Uterus (tissue), 4 donors: ENCODE measurements around the gene B3GNT2. TPM values are rescaled to one million over a fixed set of nuclear protein-coding genes. Genes with fewer than 3 reads are reported as not detected.

Experiments
- DNase-seq, 2 donors: peaks; one replicate each; pipeline ENCODE4 v3.0.0-alpha.2; 2019 to 2020
- H3K27ac ChIP-seq, 2 donors: fragments of 200-600 bp; sonication (generic); 1 replicate in 1 of 2; 2 replicates in 1 of 2; pipeline ENCODE4 v1.5.1; 2016 to 2018
- H3K27me3 ChIP-seq, 2 donors: fragments of 200-600 bp; sonication (generic); one replicate each; pipeline ENCODE4 v1.5.1; 2018 to 2019; ENCODE audit warnings: control low read depth in 1 of 2
- H3K36me3 ChIP-seq, 2 donors: fragments of 200-600 bp; sonication (generic); one replicate each; pipeline ENCODE4 v1.5.1; 2019; ENCODE audit warnings: control low read depth in 1 of 2
- H3K4me1 ChIP-seq, 2 donors: fragments of 200-600 bp; sonication (generic); one replicate each; pipeline ENCODE4 v1.5.1; 2018 to 2019; ENCODE audit warnings: control low read depth in 1 of 2
- H3K4me3 ChIP-seq, 2 donors: fragments of 200-600 bp; sonication (generic); 1 replicate in 1 of 2; 2 replicates in 1 of 2; pipeline ENCODE4 v1.5.1; 2018 to 2019; ENCODE audit warnings: mild to moderate bottlenecking in 1 of 2
- H3K9me3 ChIP-seq, 2 donors: fragments of 200-600 bp; sonication (generic); one replicate each; pipeline ENCODE4 v1.5.1; 2019; ENCODE audit warnings: control low read depth in 1 of 2
- CTCF ChIP-seq, 4 experiments: fragments of 200-600 bp in 2 of 4; fragments of 450-650 bp in 2 of 4; sonication (generic) in 2 of 4; IDR thresholded peaks; one replicate each; pipeline ENCODE4 v1.5.1; 2016 to 2019; ENCODE audit warnings: antibody characterized with exemption in 4 of 4, mild to moderate bottlenecking in 2 of 4, moderate library complexity in 1 of 4
- POLR2A ChIP-seq, 2 donors: fragments of 450-650 bp; IDR thresholded peaks; one replicate each; pipeline ENCODE4 v1.6.1; 2016; ENCODE audit warnings: antibody characterized with exemption in 2 of 2, mild to moderate bottlenecking in 1 of 2, moderate library complexity in 1 of 2
- intact Hi-C: fragments of 100-400 bp; cut with DNase I; formaldehyde crosslinking; loops from one replicate; pipeline ENCODE4 v1.15.1; 2023; ENCODE audit warnings: low total_unique reads
- total RNA-seq, 4 donors: library from RNA; depleted of rRNA in 3 of 4; stranded (reverse); fragments of >200 nt in 3 of 4; gene quantifications; one replicate each; pipeline versions ENCODE4 v1.1.0 to v1.2.4, GENCODE V29; 2014 to 2023
- donor health status: DM: yes; HTN: yes; CAD: no.

B3GNT2 gene
- total RNA-seq, 4 donors from 2014 or later = 15.9 to 42.4 (median 25.5) TPM

DNA sequence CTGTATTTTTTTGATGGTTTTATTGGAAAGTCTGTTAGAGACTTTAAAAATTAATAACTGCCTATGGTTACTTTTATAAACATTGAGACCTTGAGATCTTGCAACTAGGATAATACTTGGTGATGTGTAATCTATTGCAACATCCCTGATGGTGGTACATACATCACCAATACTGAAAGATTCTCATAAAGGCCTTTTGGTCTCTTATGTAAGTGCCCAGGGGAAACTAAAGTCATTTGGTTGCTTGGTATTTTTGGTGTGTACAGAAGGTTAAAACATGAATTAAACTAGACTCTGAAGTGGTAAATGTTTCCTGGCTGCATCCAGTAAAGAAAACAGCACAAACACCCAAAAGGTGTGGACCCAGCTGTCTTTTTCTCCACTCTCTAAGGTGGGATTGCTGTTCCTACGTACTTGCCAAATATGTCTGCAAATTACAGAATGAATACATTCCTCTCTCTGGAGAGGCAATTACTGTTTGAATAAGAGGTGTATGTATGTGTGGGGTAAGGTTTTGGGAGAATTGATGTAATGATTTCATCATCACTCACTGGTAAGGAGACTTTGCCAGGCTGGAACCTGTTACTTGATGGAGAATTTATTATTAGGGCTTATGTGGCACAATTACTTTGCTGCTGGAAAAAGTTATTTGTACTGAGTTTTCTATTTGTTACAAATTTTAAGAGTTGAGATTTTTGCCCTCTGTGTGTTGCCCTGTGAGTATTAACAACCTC, 3.6 kb downstream of the B3GNT2 start:
- intact Hi-C loops = no loop called here
- Histone ChIP-seq H3K27ac (peak overlapping the region in 1 of 2 donors; percentile 7), H3K4me1 (peaks cover 0 to 10% of the 10 kb centered on the region in 2 donors), H3K36me3 (no peaks in the 10 kb centered on the region), H3K27me3 (no peaks in the 10 kb centered on the region), H3K4me3 (no peak overlapping the region), H3K9me3 (no peaks in the 10 kb centered on the region)
- no peak for DNase-seq
- TF ChIP-seq POLR2A (IDR thresholded peaks at IDR 0.05) (no peak), CTCF (IDR thresholded peaks at IDR 0.05) (no peak)

DNA sequence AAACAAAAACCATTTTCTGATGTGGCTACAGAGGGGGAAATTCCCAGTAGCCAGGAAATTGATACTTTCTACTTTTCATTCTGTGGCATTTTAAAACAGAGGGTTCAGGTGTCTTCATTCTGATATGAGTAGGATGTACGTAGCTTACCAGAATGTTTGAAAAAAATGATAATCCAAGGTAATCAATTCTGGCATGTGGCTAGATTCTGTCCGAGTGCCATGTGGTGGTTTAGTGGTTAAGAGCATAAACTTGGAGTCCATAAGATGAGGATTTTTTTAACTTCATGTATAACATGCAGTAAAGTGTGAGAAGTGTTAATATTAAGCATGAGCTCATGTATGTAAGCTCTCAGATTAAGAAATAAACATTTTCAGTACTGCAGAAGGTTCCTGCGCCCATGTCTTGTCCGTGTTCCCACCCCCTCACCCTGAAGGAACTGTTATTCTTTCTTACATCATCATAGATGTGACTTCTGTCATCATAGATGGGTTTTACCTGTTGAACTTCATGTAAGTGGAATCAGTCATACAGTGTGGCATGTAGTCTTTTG, 4.5 kb downstream of the B3GNT2 start:
- Histone ChIP-seq H3K27me3 (no peaks in the 10 kb centered on the region), H3K27ac (peak overlapping the region in 1 of 2 donors; percentile 7), H3K4me1 (peaks cover 0 to 10% of the 10 kb centered on the region in 2 donors), H3K4me3 (no peak overlapping the region), H3K9me3 (no peaks in the 10 kb centered on the region), H3K36me3 (no peaks in the 10 kb centered on the region)
- TF ChIP-seq POLR2A (IDR thresholded peaks at IDR 0.05) (no peak), CTCF (IDR thresholded peaks at IDR 0.05) (no peak)
- intact Hi-C loops = no loop called here
- no peak for DNase-seq

GRCh38 chr2:62200868-62201267, 5.0 kb downstream of the B3GNT2 start:
- H3K4me3 ChIP-seq = no peak overlapping the region
- no peak for DNase-seq
- H3K4me1 ChIP-seq = peaks cover 0 to 10% of the 10 kb centered on the region in 2 donors
- H3K9me3 ChIP-seq = no peaks in the 10 kb centered on the region
- no peak for TF ChIP-seq CTCF (IDR thresholded peaks at IDR 0.05)
- no peak for TF ChIP-seq POLR2A (IDR thresholded peaks at IDR 0.05)
- no peaks in the 10 kb centered on the region for H3K36me3 ChIP-seq
- H3K27ac ChIP-seq = no peak overlapping the region
- H3K27me3 ChIP-seq = no peaks in the 10 kb centered on the region
- intact Hi-C loops = no loop called here

DNA sequence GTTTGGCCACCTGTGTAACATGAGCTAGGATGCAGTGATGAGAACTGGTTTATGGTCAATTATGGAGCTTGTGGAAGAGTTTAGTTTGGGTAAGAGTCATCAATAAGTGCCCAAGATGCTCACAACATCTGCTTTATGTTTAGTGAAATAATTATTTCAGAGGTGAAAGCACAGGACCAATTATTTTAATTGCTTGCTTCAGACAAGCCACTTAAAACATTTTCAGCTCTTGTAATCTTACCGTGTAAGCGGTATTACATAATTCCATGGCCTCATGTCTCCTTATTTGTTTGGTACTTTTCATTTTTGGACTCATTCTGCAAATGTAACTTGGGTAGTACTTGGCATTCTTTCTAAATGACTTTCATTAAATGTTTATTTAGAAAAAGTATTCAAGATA, 5.4 kb downstream of the B3GNT2 start:
- Histone ChIP-seq H3K4me1 (peaks cover 0 to 10% of the 10 kb centered on the region in 2 donors), H3K4me3 (no peak overlapping the region), H3K27ac (no peak overlapping the region), H3K9me3 (no peaks in the 10 kb centered on the region), H3K36me3 (no peaks in the 10 kb centered on the region), H3K27me3 (no peaks in the 10 kb centered on the region)
- intact Hi-C loops = no loop called here
- no peak for DNase-seq
- TF ChIP-seq POLR2A (IDR thresholded peaks at IDR 0.05) (no peak), CTCF (IDR thresholded peaks at IDR 0.05) (no peak)

DNA sequence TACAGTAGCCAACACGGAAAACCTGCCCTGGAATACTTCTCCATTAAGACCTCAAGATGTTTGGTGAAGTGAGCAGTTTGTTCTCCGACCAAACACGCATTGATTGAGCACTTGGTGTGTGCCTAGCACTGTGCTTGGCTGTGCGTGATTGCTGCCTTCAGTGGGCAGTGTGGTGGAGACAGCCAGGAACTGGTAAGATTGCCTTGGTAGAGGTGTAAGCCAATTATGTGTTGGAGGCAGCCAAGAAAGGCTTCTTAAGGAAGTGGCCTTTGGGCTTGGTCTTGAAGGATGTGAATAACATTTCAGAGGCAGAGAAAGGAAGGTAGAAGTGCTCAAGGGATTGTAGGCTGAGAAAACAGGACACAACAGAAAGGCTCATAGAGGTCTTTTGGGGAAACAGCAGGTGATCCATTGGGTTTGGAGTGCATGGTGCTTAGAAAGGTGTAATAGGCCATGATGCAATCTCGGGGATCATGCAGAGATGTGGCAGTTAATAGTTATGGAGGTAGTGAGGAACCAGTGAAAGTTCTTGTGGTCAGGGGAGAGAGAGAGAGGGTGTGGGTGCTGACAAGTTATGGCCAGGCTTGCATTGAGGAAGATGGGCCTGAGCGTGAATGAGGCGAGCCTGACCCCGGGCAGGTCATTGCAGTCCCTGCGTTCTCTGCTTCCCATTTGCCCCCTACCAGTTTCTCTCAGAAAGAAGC, 6.3 kb downstream of the B3GNT2 start:
- intact Hi-C loops = no loop called here
- DNase-seq = no peak
- no peak for TF ChIP-seq CTCF (IDR thresholded peaks at IDR 0.05)
- TF ChIP-seq POLR2A (IDR thresholded peaks at IDR 0.05) = no peak
- Histone ChIP-seq H3K27me3 (no peaks in the 10 kb centered on the region), H3K36me3 (no peaks in the 10 kb centered on the region), H3K27ac (peak overlapping the region in 1 of 2 donors; percentile 23), H3K4me1 (peaks cover 0 to 10% of the 10 kb centered on the region in 2 donors), H3K9me3 (no peaks in the 10 kb centered on the region), H3K4me3 (no peak overlapping the region)
